SK-N-SH (cell line): ENCODE data around the gene VIM.

Experiments
- GATA2 ChIP-seq: sonication (generic); formaldehyde crosslinking; IDR thresholded peaks from 2 replicates; pipeline ENCODE4 v1.5.0; 2020; ENCODE audit warnings: mild to moderate bottlenecking, missing genetic modification reagents
- JUND ChIP-seq: IDR thresholded peaks from 2 replicates; pipeline ENCODE4 v1.4.0; 2012
- REST ChIP-seq: IDR thresholded peaks from 2 replicates; pipeline ENCODE4 v1.6.1; 2012; ENCODE audit warnings: mild to moderate bottlenecking, low read depth, low read length, moderate library complexity
- RFX5 ChIP-seq: IDR thresholded peaks from 2 replicates; pipeline ENCODE4 v1.6.1; 2012; ENCODE audit warnings: mild to moderate bottlenecking, improper control_type of control experiment, low read length
- YY1 ChIP-seq: IDR thresholded peaks from 2 replicates; pipeline ENCODE4 v1.4.0; 2012; ENCODE audit warnings: low read depth, mild to moderate bottlenecking
- TF ChIP-seq, protein P1 (sequence below): IDR thresholded peaks from 2 replicates; pipeline ENCODE4 v1.4.0; 2012; ENCODE audit warnings: low read depth

GRCh38 chr10:17233286-17233991 is 5.4 kb downstream of the VIM start:
- no peak for TF ChIP-seq YY1
- TF ChIP-seq RFX5: no peak
- TF ChIP-seq JUND: no peak
- TF ChIP-seq, protein P1, sequence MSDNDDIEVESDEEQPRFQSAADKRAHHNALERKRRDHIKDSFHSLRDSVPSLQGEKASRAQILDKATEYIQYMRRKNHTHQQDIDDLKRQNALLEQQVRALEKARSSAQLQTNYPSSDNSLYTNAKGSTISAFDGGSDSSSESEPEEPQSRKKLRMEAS: no peak
- no peak for TF ChIP-seq GATA2
- no peak for TF ChIP-seq REST
